ENCODE measurements around the gene LMCD1. TPM values are rescaled to one million over a fixed set of nuclear protein-coding genes. Genes with fewer than 3 reads are reported as not detected.

The LMCD1 gene
- total RNA-seq, 2 experiments from 2014 or later = 2.1 to 2.2 TPM

DNA sequence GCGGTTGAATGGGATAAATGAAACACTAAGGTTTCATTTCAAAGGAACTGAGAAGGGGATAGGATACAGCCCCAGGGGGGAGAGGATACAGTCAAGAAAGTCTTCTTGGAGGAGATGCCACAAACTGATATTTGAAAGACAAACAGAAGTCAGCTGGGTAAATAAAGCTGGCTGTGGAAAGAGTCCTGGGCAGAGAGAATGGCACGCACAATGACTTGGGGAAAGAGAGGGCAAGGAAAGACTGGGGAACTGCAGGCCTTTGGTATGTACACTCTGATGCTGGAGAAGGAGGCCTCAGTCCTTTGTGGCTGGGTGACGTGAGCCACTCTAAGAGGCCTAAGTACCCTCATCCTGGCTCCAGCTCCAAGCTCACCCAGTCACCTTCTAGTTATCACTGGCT, 45.2 kb upstream of the LMCD1 start:
- no peak overlapping the region for H3K4me3 Mint-ChIP-seq
- H3K4me1 Mint-ChIP-seq (ENCODE audit: low read depth) = no peaks in the 10 kb centered on the region
- H3K27ac Mint-ChIP-seq = no peak overlapping the region
- H3K9me3 Mint-ChIP-seq = no peaks in the 10 kb centered on the region
- intact Hi-C loops (cut with micrococcal nuclease) = loop anchor here (10.0 kb wide), 1 partner anchor 168 kb away; no protein-coding TSS in a partner anchor
- TF ChIP-seq CTCF (IDR thresholded peaks at IDR 0.05) = no peak
- no peak for ATAC-seq
- H3K27me3 Mint-ChIP-seq = peaks cover 7% of the 10 kb centered on the region
- DNase-seq = no peak
- ChIA-PET CTCF (no interaction called here), POLR2A (no interaction called here)
- no peaks in the 10 kb centered on the region for H3K36me3 Mint-ChIP-seq (ENCODE audit: low read depth)

GRCh38 chr3:8457039-8457438, 44.6 kb upstream of the LMCD1 start:
- no peak for DNase-seq
- POLR2A ChIA-PET = no interaction called here
- no peak overlapping the region for H3K27ac Mint-ChIP-seq
- no peak for TF ChIP-seq CTCF (IDR thresholded peaks at IDR 0.05)
- no peaks in the 10 kb centered on the region for H3K9me3 Mint-ChIP-seq
- ATAC-seq = no peak
- no peaks in the 10 kb centered on the region for H3K36me3 Mint-ChIP-seq (ENCODE audit: low read depth)
- intact Hi-C loops (cut with micrococcal nuclease) = loop anchor here (10.0 kb wide), 1 partner anchor 168 kb away; no protein-coding TSS in a partner anchor
- CTCF ChIA-PET = no interaction called here
- H3K27me3 Mint-ChIP-seq = peaks cover 2% of the 10 kb centered on the region
- no peaks in the 10 kb centered on the region for H3K4me1 Mint-ChIP-seq (ENCODE audit: low read depth)
- H3K4me3 Mint-ChIP-seq = no peak overlapping the region

DNA sequence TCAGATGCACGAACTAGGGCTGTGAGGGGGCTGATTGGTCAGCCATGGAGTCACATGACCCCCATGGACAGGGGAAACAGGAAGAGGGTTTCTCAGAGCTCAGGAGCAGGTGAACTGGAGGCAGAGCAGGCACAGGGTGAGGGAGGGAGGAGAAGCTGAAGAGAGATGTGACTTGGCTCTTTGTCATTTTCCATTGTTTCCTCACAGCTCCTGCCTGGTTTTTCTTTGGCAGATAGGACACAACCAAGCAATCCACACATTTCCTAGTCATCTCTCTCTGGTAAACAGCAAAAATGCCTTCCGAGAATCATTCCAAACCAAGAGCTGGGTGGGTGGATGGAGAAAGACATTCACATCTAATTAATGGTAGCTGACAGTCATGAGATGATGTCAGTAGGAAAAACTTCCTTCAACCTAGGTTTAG, 43.4 kb upstream of the LMCD1 start:
- Mint-ChIP-seq H3K4me1 (ENCODE audit: low read depth) (no peaks in the 10 kb centered on the region), H3K4me3 (no peak overlapping the region), H3K27me3 (peaks cover 2% of the 10 kb centered on the region), H3K9me3 (no peaks in the 10 kb centered on the region), H3K27ac (no peak overlapping the region), H3K36me3 (ENCODE audit: low read depth) (no peaks in the 10 kb centered on the region)
- CTCF ChIA-PET = interaction anchor here (1.6 kb wide), 1 partner anchor 41 kb away, joined by 4 read pairs; no protein-coding TSS in a partner anchor
- POLR2A ChIA-PET = no interaction called here
- no peak for DNase-seq
- no peak for ATAC-seq
- TF ChIP-seq CTCF (IDR thresholded peaks at IDR 0.05) = no peak
- intact Hi-C loops (cut with micrococcal nuclease) = loop anchor here (10.0 kb wide), 1 partner anchor 167 kb away; no protein-coding TSS in a partner anchor

DNA sequence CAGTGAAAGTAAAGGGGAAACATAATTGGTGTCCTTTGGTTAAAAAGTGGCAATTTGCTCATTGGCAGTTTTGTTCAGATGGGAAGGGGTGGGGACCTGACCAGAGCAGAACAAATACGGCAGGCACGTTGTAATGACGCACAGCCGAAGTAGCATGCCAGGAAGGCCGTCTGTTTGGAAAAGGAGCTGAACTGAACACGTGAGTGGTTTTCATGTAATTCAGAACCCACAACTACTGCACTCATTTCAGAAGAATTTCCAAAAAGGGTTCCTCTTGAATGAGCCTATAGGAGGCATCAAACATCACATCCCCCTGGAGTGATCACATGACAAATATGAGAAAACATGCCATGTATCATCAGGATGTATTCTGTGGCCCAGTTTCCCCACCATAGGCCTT, 42.9 kb upstream of the LMCD1 start:
- intact Hi-C loops (cut with micrococcal nuclease) = loop anchor here (10.0 kb wide), 1 partner anchor 166 kb away; no protein-coding TSS in a partner anchor
- no peak for ATAC-seq
- DNase-seq = no peak
- H3K36me3 Mint-ChIP-seq (ENCODE audit: low read depth) = no peaks in the 10 kb centered on the region
- TF ChIP-seq CTCF (IDR thresholded peaks at IDR 0.05) = no peak
- CTCF ChIA-PET = interaction anchor here (1.6 kb wide), 1 partner anchor 41 kb away, joined by 4 read pairs; no protein-coding TSS in a partner anchor
- no peak overlapping the region for H3K4me3 Mint-ChIP-seq
- POLR2A ChIA-PET = no interaction called here
- no peak overlapping the region for H3K27ac Mint-ChIP-seq
- H3K9me3 Mint-ChIP-seq = no peaks in the 10 kb centered on the region
- H3K27me3 Mint-ChIP-seq = peaks cover 3% of the 10 kb centered on the region
- H3K4me1 Mint-ChIP-seq (ENCODE audit: low read depth) = no peaks in the 10 kb centered on the region

DNA sequence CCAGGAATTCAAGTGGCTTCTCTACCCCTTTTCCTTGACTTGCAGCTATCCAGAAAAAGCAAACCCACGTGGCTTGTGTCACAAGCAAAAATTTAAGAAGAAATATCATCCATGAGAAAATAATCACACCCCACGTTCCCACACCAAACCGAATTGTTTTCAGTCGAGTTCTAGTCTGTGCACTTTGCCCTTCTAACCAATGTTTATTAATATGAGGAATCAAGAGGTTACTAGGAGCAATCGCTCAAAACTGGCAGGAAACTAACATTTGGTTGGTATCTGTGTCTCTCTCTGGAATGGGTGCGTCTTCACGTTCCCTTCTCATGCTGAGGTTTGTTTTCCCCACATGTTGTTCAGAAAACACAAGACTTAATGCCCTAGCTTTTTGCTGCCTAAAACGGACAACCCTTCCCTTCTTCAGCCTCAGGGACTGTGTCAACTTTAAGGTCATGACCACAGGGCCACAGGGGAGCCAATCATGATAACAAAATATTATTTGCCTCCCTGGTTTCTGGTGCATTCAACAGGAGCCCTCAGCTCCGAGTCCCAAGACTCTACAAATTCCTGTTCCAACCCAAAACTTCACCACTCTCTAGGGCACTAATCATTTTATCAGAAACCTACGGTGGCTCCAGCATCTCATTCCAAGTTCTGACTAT, 41.4 kb upstream of the LMCD1 start:
- CTCF ChIA-PET = no interaction called here
- Mint-ChIP-seq H3K27ac (no peak overlapping the region), H3K27me3 (peaks cover 5% of the 10 kb centered on the region), H3K4me3 (no peak overlapping the region), H3K4me1 (ENCODE audit: low read depth) (no peaks in the 10 kb centered on the region), H3K9me3 (no peaks in the 10 kb centered on the region), H3K36me3 (ENCODE audit: low read depth) (no peaks in the 10 kb centered on the region)
- ATAC-seq (no peak), DNase-seq (no peak)
- POLR2A ChIA-PET = no interaction called here
- intact Hi-C loops (cut with micrococcal nuclease) = no loop called here
- no peak for TF ChIP-seq CTCF (IDR thresholded peaks at IDR 0.05)
